ENCODE measurements around the gene VPS13D.
"Not testable (repeated sequence)": the region's sequence is repeated elsewhere in the genome, so short reads cannot be mapped to it uniquely, and the experiment has no call there.

Gene VPS13D

GRCh38 chr1:12372180-12372579 is 142.3 kb downstream of the VPS13D start:
- no peak for DNase-seq

GRCh38 chr1:12372761-12373160 is 142.9 kb downstream of the VPS13D start:
- no peak for DNase-seq

- DNase-seq = no peak
Observed at GRCh38 chr1:12375133-12375829, 145.5 kb downstream of the VPS13D start.

GRCh38 chr1:12376236-12377045 is 146.6 kb downstream of the VPS13D start:
- DNase-seq = no peak

- DNase-seq = no peak
Observed at GRCh38 chr1:12380326-12381249, 150.8 kb downstream of the VPS13D start.

- no peak for DNase-seq
Observed at GRCh38 chr1:12383001-12383400, 153.2 kb downstream of the VPS13D start.

GRCh38 chr1:12383786-12384185 is 154.0 kb downstream of the VPS13D start:
- DNase-seq = no peak

GRCh38 chr1:12384836-12385456 is 155.1 kb downstream of the VPS13D start:
- peak; percentile 60 for DNase-seq

GRCh38 chr1:12386130-12386529 is 156.3 kb downstream of the VPS13D start:
- peak; percentile 56 for DNase-seq

- DNase-seq = no peak
Observed at GRCh38 chr1:12387641-12388040, 157.8 kb downstream of the VPS13D start.

- DNase-seq = not testable (repeated sequence)
Observed at GRCh38 chr1:12390296-12390695, 160.5 kb downstream of the VPS13D start.

- no peak for DNase-seq
Observed at GRCh38 chr1:12397462-12398450, 167.9 kb downstream of the VPS13D start.

GRCh38 chr1:12398479-12398878 is 168.6 kb downstream of the VPS13D start:
- no peak for DNase-seq

GRCh38 chr1:12400027-12400693 is 170.3 kb downstream of the VPS13D start:
- no peak for DNase-seq

GRCh38 chr1:12402159-12402673 is 172.4 kb downstream of the VPS13D start:
- no peak for DNase-seq

GRCh38 chr1:12402842-12403241 is 173.0 kb downstream of the VPS13D start:
- no peak for DNase-seq

- DNase-seq = no peak
Observed at GRCh38 chr1:12404918-12405317, 175.1 kb downstream of the VPS13D start.

GRCh38 chr1:12405325-12406210 is 175.7 kb downstream of the VPS13D start:
- DNase-seq = peak; percentile 27

- DNase-seq = no peak
Observed at GRCh38 chr1:12406211-12407021, 176.6 kb downstream of the VPS13D start.
